Caco-2 (cell line): Measurements from ENCODE around the gene COX7A2L. TPM values are rescaled to one million over a fixed set of nuclear protein-coding genes. Genes with fewer than 3 reads are reported as not detected.

Experiments used
- BruUV-seq: library from RNA; stranded (reverse); fragments of 400-500 nt; replicated peaks from 2 replicates; lab custom pipeline; 2021; lab: Mats Ljungman, UMichigan
- CTCF ChIA-PET: fragments of 300-600 bp; sonication (Branson Sonifier 250); formaldehyde crosslinking; loops from one replicate; lab custom pipeline; 2022; ENCODE audit warnings: antibody characterized with exemption; lab: Charles Lee
- POLR2A ChIA-PET: fragments of 300-600 bp; sonication (Branson Sonifier 250); formaldehyde crosslinking; loops from one replicate; lab custom pipeline; 2022; ENCODE audit warnings: antibody characterized with exemption; lab: Charles Lee
- DNase-seq, 2 experiments: peaks; one replicate each; pipeline versions ENCODE4 v3.0.0 to v3.0.0-alpha.2; 2020 to 2022
- H3K27me3 ChIP-seq: replicated peaks from 2 replicates; pipeline ENCODE4 v1.6.0; 2011; ENCODE audit warnings: low read length; ENCODE audit not compliant: control insufficient read depth, insufficient read depth
- H3K36me3 ChIP-seq: 2 replicates; pipeline ENCODE4 v1.5.1; 2011; ENCODE audit warnings: low read length; ENCODE audit not compliant: control insufficient read depth, insufficient read depth
- H3K4me1 ChIP-seq: fragments of 250-450 bp; sonication (Bioruptor Pico); 2 replicates; pipeline ENCODE4 v1.5.1; 2020; ENCODE audit warnings: mild to moderate bottlenecking
- H3K4me3 ChIP-seq: 2 replicates; pipeline ENCODE4 v1.5.1; 2011; ENCODE audit warnings: low read depth, mild to moderate bottlenecking, control low read depth, low read length
- H3K9me3 ChIP-seq: fragments of 250-450 bp; sonication (Bioruptor Pico); 2 replicates; pipeline ENCODE4 v1.5.1; 2020; ENCODE audit warnings: mild to moderate bottlenecking, moderate library complexity
- H3K27ac Mint-ChIP-seq: one replicate; pipeline ENCODE4 v1.8.0; 2022; ENCODE audit warnings: mixed read lengths; ENCODE audit not compliant: unreplicated experiment
- H3K27me3 Mint-ChIP-seq: one replicate; pipeline ENCODE4 v1.8.0; 2022; ENCODE audit warnings: mixed read lengths; ENCODE audit not compliant: insufficient read depth, unreplicated experiment
- H3K36me3 Mint-ChIP-seq: one replicate; pipeline ENCODE4 v1.8.0; 2022; ENCODE audit warnings: mild to moderate bottlenecking, mixed read lengths; ENCODE audit not compliant: insufficient read depth, unreplicated experiment
- H3K4me1 Mint-ChIP-seq: one replicate; pipeline ENCODE4 v1.8.0; 2022; ENCODE audit warnings: low read depth, mixed read lengths; ENCODE audit not compliant: unreplicated experiment
- H3K4me3 Mint-ChIP-seq: one replicate; pipeline ENCODE4 v1.8.0; 2022; ENCODE audit warnings: mild to moderate bottlenecking, moderate library complexity, mixed read lengths; ENCODE audit not compliant: unreplicated experiment
- H3K9me3 Mint-ChIP-seq: one replicate; pipeline ENCODE4 v1.8.0; 2022; ENCODE audit warnings: mixed read lengths; ENCODE audit not compliant: unreplicated experiment
- intact Hi-C: fragments of 100-400 bp; cut with micrococcal nuclease; formaldehyde crosslinking; loops from one replicate; pipeline ENCODE4 v1.10.0; 2022; ENCODE audit not compliant: unreplicated experiment
- total RNA-seq: library from RNA; stranded (reverse); gene quantifications from 2 replicates; pipeline ENCODE4 v1.2.3, GENCODE V29; 2022
- TF ChIP-seq, protein P1 (sequence below), 2 experiments: fragments of 200-600 bp in 1 of 2; IDR thresholded peaks; 1 replicate in 1 of 2; 2 replicates in 1 of 2; pipeline versions ENCODE4 v1.5.1 to v1.8.0; 2011 to 2022; ENCODE audit warnings: antibody characterized with exemption in 1 of 2, control low read depth in 1 of 2, inconsistent platforms in 1 of 2, low read depth in 1 of 2, low read length in 1 of 2, mild to moderate bottlenecking in 1 of 2, moderate library complexity in 1 of 2; ENCODE audit not compliant: insufficient read depth in 1 of 2, severe bottlenecking in 1 of 2, unreplicated experiment in 1 of 2

The COX7A2L gene
- total RNA-seq, 1 experiment from 2014 or later = 125 TPM

DNA sequence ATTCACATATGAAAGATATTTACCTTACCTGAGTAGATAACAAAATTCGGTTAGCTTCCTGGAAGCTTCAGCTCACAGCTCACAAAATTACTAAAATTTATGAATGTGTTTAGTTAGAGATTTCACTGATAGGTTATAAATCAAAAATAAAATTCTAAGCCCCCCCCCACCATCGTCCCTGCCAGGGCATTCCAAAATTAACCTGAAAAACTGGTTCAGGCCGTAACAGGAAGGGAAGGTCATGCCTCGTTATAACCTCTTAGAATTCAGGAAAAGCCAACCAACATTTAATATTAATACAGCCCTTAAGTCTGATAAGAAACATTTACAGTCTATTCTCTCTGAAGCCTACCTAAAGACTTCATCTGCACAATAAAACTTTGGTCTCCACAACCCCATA, 48.9 kb downstream of the COX7A2L start:
- TF ChIP-seq, protein P1, sequence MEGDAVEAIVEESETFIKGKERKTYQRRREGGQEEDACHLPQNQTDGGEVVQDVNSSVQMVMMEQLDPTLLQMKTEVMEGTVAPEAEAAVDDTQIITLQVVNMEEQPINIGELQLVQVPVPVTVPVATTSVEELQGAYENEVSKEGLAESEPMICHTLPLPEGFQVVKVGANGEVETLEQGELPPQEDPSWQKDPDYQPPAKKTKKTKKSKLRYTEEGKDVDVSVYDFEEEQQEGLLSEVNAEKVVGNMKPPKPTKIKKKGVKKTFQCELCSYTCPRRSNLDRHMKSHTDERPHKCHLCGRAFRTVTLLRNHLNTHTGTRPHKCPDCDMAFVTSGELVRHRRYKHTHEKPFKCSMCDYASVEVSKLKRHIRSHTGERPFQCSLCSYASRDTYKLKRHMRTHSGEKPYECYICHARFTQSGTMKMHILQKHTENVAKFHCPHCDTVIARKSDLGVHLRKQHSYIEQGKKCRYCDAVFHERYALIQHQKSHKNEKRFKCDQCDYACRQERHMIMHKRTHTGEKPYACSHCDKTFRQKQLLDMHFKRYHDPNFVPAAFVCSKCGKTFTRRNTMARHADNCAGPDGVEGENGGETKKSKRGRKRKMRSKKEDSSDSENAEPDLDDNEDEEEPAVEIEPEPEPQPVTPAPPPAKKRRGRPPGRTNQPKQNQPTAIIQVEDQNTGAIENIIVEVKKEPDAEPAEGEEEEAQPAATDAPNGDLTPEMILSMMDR (IDR thresholded peaks at IDR 0.05; ENCODE audit: insufficient read depth in 1 of 2, low read depth in 1 of 2, low read length in 1 of 2, severe bottlenecking in 1 of 2, unreplicated experiment in 1 of 2) = no peak
- ChIA-PET POLR2A (no interaction called here), CTCF (no interaction called here)
- Mint-ChIP-seq H3K9me3 (no peaks in the 10 kb centered on the region), H3K27ac (no peak overlapping the region), H3K4me1 (no peaks in the 10 kb centered on the region), H3K36me3 (peaks cover 65% of the 10 kb centered on the region), H3K27me3 (no peaks in the 10 kb centered on the region), H3K4me3 (no peak overlapping the region)
- intact Hi-C loops = no loop called here
- Histone ChIP-seq H3K4me1 (no peaks in the 10 kb centered on the region), H3K27me3 (no peaks in the 10 kb centered on the region), H3K4me3 (no peak overlapping the region), H3K36me3 (peaks cover 1% of the 10 kb centered on the region), H3K9me3 (no peaks in the 10 kb centered on the region)
- no TSS peak for BruUV-seq
- DNase-seq = no peak

DNA sequence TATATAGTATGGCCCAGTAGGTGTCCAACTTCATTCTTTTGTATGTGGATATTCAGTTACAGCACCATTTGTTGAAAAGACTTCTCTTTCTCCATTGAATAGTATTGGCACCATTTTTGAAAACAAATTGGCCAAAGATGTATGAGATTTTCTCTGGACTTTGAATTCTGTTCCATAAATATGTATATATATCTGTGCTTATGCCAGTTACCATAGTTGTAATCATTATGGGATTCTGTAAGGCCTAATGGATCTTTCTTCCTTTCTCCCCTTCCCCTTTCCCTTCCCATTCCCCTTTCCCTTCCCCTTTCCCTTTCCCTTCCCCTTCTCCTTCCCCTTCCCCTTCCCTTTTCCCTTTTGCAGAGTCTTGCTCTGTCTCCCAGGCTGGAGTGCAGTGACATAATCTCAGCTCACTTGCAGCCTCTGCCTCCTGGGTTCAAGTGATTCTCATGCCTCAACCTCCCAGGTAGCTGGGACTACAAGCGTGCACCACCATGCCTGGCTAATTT, 51.0 kb downstream of the COX7A2L start:
- Histone ChIP-seq H3K4me3 (no peak overlapping the region), H3K27me3 (no peaks in the 10 kb centered on the region), H3K9me3 (no peaks in the 10 kb centered on the region), H3K36me3 (peaks cover 1% of the 10 kb centered on the region; the same call in 1 of the 2 replicates), H3K4me1 (no peaks in the 10 kb centered on the region)
- TF ChIP-seq, protein P1 (IDR thresholded peaks at IDR 0.05; ENCODE audit: insufficient read depth in 1 of 2, low read depth in 1 of 2, low read length in 1 of 2, severe bottlenecking in 1 of 2, unreplicated experiment in 1 of 2) = no peak
- Mint-ChIP-seq H3K4me3 (no peak overlapping the region), H3K27ac (no peak overlapping the region), H3K36me3 (peaks cover 63% of the 10 kb centered on the region), H3K27me3 (no peaks in the 10 kb centered on the region), H3K9me3 (no peaks in the 10 kb centered on the region), H3K4me1 (no peaks in the 10 kb centered on the region)
- no TSS peak for BruUV-seq
- DNase-seq = no peak
- intact Hi-C loops = no loop called here
- POLR2A ChIA-PET = no interaction called here
- CTCF ChIA-PET = no interaction called here

DNA sequence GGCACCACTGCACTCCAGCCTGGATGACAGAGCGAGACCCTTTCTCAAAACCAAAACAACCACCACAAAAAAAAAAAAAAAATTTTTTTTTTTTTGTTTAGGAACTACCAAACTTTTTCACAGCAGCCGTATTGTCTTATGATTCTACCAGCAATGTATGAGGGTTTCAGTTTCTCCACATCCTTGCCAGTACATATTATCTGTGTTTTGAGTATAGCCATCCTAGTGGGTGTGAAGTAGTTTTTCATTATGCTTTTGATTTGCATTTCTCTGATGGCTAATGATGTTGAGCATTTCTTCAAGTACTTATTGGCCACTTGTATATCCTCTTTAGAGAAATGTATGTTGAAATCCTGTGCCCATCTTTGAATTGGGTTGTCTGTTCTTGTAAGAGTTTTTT, 51.7 kb downstream of the COX7A2L start:
- no peaks in the 10 kb centered on the region for H3K9me3 ChIP-seq
- H3K4me3 Mint-ChIP-seq = no peak overlapping the region
- H3K27me3 ChIP-seq = no peaks in the 10 kb centered on the region
- peaks cover 63% of the 10 kb centered on the region for H3K36me3 Mint-ChIP-seq
- H3K27me3 Mint-ChIP-seq = no peaks in the 10 kb centered on the region
- TF ChIP-seq, protein P1 (IDR thresholded peaks at IDR 0.05; ENCODE audit: insufficient read depth in 1 of 2, low read depth in 1 of 2, low read length in 1 of 2, severe bottlenecking in 1 of 2, unreplicated experiment in 1 of 2) = no peak
- H3K4me1 Mint-ChIP-seq = no peaks in the 10 kb centered on the region
- no peaks in the 10 kb centered on the region for H3K9me3 Mint-ChIP-seq
- no TSS peak for BruUV-seq
- H3K4me1 ChIP-seq = no peaks in the 10 kb centered on the region
- intact Hi-C loops = no loop called here
- ChIA-PET CTCF (interaction anchor here (0.9 kb wide), 1 partner anchor 19 kb away, joined by 7 read pairs; no protein-coding TSS in a partner anchor), POLR2A (no interaction called here)
- no peak for DNase-seq
- H3K36me3 ChIP-seq = peaks cover 1% of the 10 kb centered on the region; the same call in 1 of the 2 replicates
- no peak overlapping the region for H3K4me3 ChIP-seq
- H3K27ac Mint-ChIP-seq = no peak overlapping the region
